Prostate gland (tissue), 2 donors: Measurements from ENCODE around the gene FAM216A.

Experiments
- POLR2AphosphoS5 ChIP-seq: sonication (generic); formaldehyde crosslinking; IDR thresholded peaks from one replicate; pipeline ENCODE4 v1.6.1; 2017; ENCODE audit warnings: antibody characterized with exemption
- TF ChIP-seq, protein P1 (sequence below), 4 experiments: fragments of 200-600 bp in 2 of 4; fragments of 450-650 bp in 2 of 4; sonication (generic) in 2 of 4; IDR thresholded peaks; 1 replicate in 3 of 4; 2 replicates in 1 of 4; pipeline ENCODE4 v1.5.1; 2016 to 2019; ENCODE audit warnings: antibody characterized with exemption in 4 of 4, mild to moderate bottlenecking in 2 of 4, moderate library complexity in 2 of 4

DNA sequence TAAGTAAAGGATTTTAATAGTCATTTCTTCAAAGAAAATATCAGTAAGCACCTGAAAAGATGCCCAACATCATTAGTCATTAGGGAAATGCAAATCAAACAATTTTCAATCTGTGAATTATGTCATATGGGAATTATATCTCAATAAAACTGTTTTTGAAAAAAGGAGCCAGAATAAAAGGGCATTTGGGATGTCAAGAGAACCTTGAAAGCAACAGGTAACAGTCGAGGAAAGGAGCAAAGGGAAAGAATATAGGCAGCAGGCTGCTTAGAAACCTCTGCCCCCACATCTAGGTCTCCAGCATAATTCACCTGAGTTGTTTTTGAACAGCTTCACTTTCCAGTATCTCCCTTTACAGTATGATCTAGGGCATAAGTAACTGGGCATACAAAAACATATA is 45.7 kb downstream of the FAM216A start:
- TF ChIP-seq, protein P1, sequence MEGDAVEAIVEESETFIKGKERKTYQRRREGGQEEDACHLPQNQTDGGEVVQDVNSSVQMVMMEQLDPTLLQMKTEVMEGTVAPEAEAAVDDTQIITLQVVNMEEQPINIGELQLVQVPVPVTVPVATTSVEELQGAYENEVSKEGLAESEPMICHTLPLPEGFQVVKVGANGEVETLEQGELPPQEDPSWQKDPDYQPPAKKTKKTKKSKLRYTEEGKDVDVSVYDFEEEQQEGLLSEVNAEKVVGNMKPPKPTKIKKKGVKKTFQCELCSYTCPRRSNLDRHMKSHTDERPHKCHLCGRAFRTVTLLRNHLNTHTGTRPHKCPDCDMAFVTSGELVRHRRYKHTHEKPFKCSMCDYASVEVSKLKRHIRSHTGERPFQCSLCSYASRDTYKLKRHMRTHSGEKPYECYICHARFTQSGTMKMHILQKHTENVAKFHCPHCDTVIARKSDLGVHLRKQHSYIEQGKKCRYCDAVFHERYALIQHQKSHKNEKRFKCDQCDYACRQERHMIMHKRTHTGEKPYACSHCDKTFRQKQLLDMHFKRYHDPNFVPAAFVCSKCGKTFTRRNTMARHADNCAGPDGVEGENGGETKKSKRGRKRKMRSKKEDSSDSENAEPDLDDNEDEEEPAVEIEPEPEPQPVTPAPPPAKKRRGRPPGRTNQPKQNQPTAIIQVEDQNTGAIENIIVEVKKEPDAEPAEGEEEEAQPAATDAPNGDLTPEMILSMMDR (IDR thresholded peaks at IDR 0.05): no peak
- TF ChIP-seq POLR2AphosphoS5: no peak
